Mucosa of rectum (tissue), 2 donors: ENCODE measurements around the gene DENND1B.

ENCODE experiments used
- H3K27ac ChIP-seq, 2 donors: one replicate each; pipeline ENCODE4 v1.7.0; 2013; ENCODE audit warnings: inconsistent platforms in 2 of 2, low read depth in 2 of 2, low read length in 2 of 2
- H3K27me3 ChIP-seq, 2 donors: one replicate each; pipeline ENCODE4 v1.7.0; 2013; ENCODE audit warnings: low read length in 2 of 2; ENCODE audit not compliant: control insufficient read depth in 2 of 2, insufficient read depth in 2 of 2
- H3K36me3 ChIP-seq, 2 donors: one replicate each; pipeline ENCODE4 v1.7.0; 2013; ENCODE audit warnings: low read length in 2 of 2; ENCODE audit not compliant: control insufficient read depth in 2 of 2, insufficient read depth in 2 of 2
- H3K4me1 ChIP-seq, 2 donors: one replicate each; pipeline ENCODE4 v1.7.0; 2013; ENCODE audit warnings: low read length in 2 of 2, mild to moderate bottlenecking in 1 of 2; ENCODE audit not compliant: control insufficient read depth in 2 of 2, insufficient read depth in 2 of 2
- H3K4me3 ChIP-seq, 2 donors: one replicate each; pipeline ENCODE4 v1.7.0; 2013; ENCODE audit warnings: low read length in 2 of 2
- H3K9ac ChIP-seq, 2 donors: one replicate each; pipeline ENCODE4 v1.7.0; 2013; ENCODE audit warnings: low read length in 2 of 2, low read depth in 1 of 2, mild to moderate bottlenecking in 1 of 2
- H3K9me3 ChIP-seq, 2 donors: one replicate each; pipeline ENCODE4 v1.7.0; 2013; ENCODE audit warnings: low read length in 2 of 2; ENCODE audit not compliant: control insufficient read depth in 2 of 2
- donor health status: healthy.
- donor health status: Normal muscosa, but diverticular disease.

The DENND1B gene

DNA sequence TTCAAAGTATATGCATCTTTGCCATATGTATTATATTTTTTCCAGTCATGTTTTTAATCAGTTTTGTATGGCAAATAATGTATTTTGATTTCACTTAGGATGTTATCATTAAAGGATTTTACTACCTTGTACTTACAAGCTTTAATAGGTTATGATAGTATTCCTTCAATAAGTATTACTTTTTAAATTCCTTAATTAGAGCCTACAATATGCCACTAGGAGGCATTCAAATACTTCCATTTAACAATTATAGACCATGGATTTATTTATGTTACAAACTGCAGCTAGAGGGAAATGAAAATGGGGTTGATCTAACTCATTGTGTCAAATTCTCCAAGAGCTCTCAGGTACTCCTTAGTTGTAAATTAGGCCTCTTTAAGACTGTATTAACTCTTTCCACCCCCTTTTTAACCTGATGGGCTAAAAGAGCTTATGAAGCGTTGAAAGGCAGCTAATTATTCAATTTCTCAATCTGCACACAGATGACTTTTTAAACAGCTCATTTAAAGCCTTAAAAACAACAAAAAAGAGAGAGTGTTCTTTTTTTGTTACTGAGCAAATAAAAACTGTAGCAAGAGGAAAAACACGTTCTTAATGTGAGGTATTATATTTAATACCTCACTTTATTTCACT lies 156.2 kb downstream of the DENND1B start:
- no peaks in the 10 kb centered on the region for H3K27me3 ChIP-seq
- no peaks in the 10 kb centered on the region for H3K9me3 ChIP-seq
- H3K27ac ChIP-seq: no peak overlapping the region
- no peak overlapping the region for H3K9ac ChIP-seq
- no peak overlapping the region for H3K4me3 ChIP-seq
- H3K36me3 ChIP-seq: peaks cover 3 to 15% of the 10 kb centered on the region in 2 donors
- no peaks in the 10 kb centered on the region for H3K4me1 ChIP-seq

DNA sequence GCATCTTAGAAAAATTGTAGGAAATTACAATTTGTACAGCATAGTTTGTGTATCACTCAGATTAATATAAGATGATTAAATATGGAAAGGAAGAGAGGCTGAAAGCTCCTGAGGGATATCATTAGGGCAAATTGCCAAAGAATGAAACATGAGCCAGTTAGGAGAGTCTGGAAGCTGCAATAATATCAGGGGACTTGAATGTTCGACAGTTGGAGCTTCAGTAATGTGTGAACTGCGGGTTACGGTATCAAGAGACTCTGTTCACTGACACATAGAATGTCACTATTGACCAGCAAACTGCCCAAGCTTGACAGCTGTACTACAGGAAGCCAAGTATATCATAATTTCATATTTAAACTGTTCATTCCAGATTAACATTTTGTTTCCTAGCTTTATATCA lies 157.2 kb downstream of the DENND1B start:
- H3K4me3 ChIP-seq: no peak overlapping the region
- no peaks in the 10 kb centered on the region for H3K4me1 ChIP-seq
- H3K9ac ChIP-seq: no peak overlapping the region
- peaks cover 3 to 15% of the 10 kb centered on the region in 2 donors for H3K36me3 ChIP-seq
- no peak overlapping the region for H3K27ac ChIP-seq
- no peaks in the 10 kb centered on the region for H3K9me3 ChIP-seq
- H3K27me3 ChIP-seq: no peaks in the 10 kb centered on the region

DNA sequence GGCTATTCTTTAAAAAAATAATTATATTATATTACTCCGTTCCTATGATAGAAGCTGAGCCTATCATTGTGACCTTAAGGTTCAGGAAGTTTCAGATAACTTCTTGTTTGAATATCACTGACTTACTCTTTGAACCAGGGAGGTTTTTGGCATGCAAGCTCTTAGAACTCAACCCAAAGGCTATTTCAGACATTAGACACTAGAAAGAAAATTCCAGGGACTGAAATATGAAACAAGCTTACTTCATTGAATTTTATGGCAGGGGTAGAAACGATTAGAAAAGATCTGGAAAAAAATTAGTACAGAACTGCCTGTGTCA lies 159.6 kb downstream of the DENND1B start:
- no peaks in the 10 kb centered on the region for H3K9me3 ChIP-seq
- H3K9ac ChIP-seq: no peak overlapping the region
- H3K4me3 ChIP-seq: no peak overlapping the region
- H3K36me3 ChIP-seq: peaks cover 3 to 15% of the 10 kb centered on the region in 2 donors
- no peak overlapping the region for H3K27ac ChIP-seq
- no peaks in the 10 kb centered on the region for H3K27me3 ChIP-seq
- no peaks in the 10 kb centered on the region for H3K4me1 ChIP-seq

DNA sequence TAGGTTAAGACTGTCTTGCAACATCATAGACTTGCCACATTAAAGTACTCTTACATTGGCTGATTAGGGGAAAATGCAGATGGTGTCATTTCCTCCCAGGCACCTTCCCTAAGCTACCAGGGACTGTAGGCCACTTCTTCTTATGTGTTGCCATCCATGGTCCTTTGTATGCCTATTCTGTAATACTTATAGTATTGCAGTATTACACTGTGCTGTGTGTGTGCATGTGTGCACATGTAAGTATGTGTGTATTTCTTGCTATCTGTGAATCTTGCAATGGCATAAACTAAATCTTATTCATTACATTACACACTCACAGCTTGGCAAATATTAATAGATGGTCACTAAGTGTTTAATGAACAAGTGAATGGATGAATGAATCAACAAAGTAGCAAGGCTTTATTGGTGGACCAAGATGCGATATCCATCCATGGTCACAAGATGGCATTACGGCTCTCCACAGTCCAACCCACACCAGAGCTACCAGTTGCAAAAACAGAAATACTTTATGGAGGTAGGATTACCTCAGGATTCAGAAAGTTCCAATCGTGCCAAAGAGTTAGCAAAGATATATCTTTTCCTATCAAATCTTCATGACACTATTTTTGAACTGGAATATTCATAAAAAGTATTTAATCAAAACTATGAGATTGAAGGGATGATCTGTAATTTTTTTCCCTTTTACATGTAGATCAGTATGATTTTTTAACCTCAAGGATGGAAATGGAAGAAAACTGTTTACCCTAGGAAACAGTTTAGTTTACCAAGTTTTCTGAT lies 160.2 kb downstream of the DENND1B start:
- Histone ChIP-seq H3K36me3 (peaks cover 3 to 15% of the 10 kb centered on the region in 2 donors), H3K9me3 (no peaks in the 10 kb centered on the region), H3K4me1 (no peaks in the 10 kb centered on the region), H3K27ac (no peak overlapping the region), H3K9ac (no peak overlapping the region), H3K4me3 (no peak overlapping the region), H3K27me3 (no peaks in the 10 kb centered on the region)

DNA sequence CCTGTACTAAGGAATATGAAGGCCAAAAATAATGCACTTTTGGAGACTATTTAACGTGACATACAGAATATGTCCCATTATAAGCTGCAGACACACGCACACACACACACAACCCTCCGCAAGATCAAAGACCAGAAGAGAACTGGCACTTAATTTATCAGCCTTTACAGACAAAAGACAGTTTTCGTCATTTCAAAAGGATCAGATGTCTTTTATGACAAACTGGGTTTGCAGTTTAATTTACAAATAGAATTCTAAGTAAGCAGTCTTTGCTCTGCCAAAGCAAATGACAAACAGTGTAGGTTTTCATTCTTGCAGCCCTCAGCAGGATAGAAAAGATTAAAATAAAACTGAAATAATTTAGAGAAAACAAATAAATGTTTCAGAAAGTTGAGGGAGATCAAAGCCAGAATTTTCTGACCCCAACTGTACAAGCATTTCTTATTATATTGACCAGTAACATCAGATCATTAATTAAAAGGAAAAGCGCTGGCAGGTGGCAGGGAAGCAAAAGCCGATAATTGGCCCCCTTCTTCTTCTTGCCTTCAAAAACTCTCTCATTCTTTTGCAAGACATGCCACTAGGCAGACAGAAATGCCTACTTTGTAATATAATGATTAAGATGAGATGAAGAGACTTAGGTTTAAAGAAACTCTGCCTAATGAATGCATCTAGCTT lies 169.0 kb downstream of the DENND1B start:
- no peak overlapping the region for H3K9ac ChIP-seq
- no peak overlapping the region for H3K4me3 ChIP-seq
- H3K36me3 ChIP-seq: no peaks in the 10 kb centered on the region
- no peaks in the 10 kb centered on the region for H3K27me3 ChIP-seq
- no peaks in the 10 kb centered on the region for H3K9me3 ChIP-seq
- no peaks in the 10 kb centered on the region for H3K4me1 ChIP-seq
- H3K27ac ChIP-seq: no peak overlapping the region

DNA sequence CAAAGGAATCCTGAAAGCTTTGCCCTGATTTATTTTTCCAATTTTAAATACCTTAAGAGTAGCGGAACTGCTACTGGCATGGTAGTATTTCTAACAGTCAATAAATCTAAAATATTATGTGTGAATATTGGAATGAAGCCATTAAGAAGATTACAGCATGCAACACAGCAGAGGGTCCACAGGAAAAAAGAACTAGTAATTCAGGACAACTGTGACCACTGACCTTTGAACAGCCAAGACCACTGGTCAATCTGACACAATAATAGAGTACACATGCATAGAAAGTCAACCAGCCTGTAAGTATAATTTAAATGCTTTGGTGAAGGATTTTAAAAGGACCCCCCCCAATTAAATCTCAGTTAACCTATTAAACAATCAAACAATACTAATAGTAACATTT lies 171.0 kb downstream of the DENND1B start:
- H3K9ac ChIP-seq: no peak overlapping the region
- no peak overlapping the region for H3K4me3 ChIP-seq
- H3K36me3 ChIP-seq: no peaks in the 10 kb centered on the region

DNA sequence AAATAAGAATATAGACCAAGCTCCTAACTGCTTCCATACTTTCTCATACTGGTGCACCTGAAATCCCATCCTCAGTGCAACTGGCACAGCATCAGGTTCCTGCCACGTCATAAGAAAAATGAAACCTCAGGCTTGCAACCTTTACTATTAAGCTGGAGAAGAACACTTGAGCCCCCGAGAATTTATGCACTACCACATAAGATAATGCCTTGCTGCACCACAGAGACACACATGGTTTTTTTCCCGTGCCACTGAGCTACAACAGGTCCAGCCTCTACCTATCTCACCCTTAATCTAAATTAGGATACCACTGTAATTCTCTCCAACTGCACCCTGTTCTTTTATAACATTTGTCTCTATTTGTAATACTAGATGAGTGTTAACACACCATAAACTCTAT lies 174.5 kb downstream of the DENND1B start:
- H3K4me1 ChIP-seq: no peaks in the 10 kb centered on the region
- H3K27me3 ChIP-seq: no peaks in the 10 kb centered on the region
- H3K4me3 ChIP-seq: no peak overlapping the region
- H3K9me3 ChIP-seq: no peaks in the 10 kb centered on the region
- H3K27ac ChIP-seq: no peak overlapping the region
- H3K9ac ChIP-seq: no peak overlapping the region
- H3K36me3 ChIP-seq: no peaks in the 10 kb centered on the region

More for the DNA sequence above, 171.0 kb downstream of the DENND1B start:
- H3K27ac ChIP-seq: no peak overlapping the region
- no peaks in the 10 kb centered on the region for H3K9me3 ChIP-seq
- H3K27me3 ChIP-seq: no peaks in the 10 kb centered on the region
- H3K4me1 ChIP-seq: no peaks in the 10 kb centered on the region

DNA sequence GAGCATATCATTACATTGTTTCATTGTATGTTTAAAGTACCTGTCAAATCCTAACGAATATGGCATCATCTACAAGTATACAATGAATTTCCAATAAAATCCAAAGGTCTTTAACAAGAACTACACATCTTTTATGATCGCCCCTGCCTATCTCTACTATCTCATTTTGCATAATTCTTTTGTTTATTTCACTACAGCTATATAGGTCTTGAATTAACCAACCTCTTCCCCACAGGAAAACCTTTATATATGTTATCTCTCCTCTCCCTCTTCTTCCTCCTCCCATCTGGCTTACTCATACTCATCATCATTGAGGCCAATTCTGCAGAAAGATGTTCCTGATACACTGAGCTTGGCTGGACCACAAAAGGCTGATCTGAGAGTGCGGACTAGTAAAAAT lies 175.5 kb downstream of the DENND1B start:
- Histone ChIP-seq H3K4me1 (no peaks in the 10 kb centered on the region), H3K4me3 (no peak overlapping the region), H3K9me3 (no peaks in the 10 kb centered on the region)

DNA sequence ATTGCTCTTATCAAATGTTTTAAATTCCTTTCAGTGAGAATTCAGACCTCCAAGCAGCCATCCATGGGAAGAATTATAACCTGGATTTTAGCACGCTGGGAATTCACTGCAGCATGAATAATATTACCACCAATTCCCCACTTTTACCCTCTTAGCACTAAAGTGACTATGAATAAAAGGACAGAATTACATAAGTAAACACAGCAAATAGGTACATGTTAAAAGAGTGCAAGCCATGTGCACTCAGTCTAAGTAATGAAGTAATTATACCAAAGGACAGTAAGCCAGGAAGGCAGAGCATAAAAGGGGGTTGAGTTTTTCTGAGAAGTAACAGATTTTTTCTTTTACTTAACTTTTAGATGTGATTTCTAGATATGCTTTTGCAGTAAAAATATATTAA lies 176.3 kb downstream of the DENND1B start:
- no peak overlapping the region for H3K9ac ChIP-seq
- H3K36me3 ChIP-seq: peaks cover 0 to 6% of the 10 kb centered on the region in 2 donors
- no peaks in the 10 kb centered on the region for H3K4me1 ChIP-seq
- no peaks in the 10 kb centered on the region for H3K9me3 ChIP-seq
- no peaks in the 10 kb centered on the region for H3K27me3 ChIP-seq
- H3K4me3 ChIP-seq: no peak overlapping the region
- H3K27ac ChIP-seq: no peak overlapping the region

More for the DNA sequence above, 175.5 kb downstream of the DENND1B start:
- Histone ChIP-seq H3K27me3 (no peaks in the 10 kb centered on the region), H3K36me3 (peaks cover 0 to 6% of the 10 kb centered on the region in 2 donors), H3K27ac (no peak overlapping the region), H3K9ac (no peak overlapping the region)

DNA sequence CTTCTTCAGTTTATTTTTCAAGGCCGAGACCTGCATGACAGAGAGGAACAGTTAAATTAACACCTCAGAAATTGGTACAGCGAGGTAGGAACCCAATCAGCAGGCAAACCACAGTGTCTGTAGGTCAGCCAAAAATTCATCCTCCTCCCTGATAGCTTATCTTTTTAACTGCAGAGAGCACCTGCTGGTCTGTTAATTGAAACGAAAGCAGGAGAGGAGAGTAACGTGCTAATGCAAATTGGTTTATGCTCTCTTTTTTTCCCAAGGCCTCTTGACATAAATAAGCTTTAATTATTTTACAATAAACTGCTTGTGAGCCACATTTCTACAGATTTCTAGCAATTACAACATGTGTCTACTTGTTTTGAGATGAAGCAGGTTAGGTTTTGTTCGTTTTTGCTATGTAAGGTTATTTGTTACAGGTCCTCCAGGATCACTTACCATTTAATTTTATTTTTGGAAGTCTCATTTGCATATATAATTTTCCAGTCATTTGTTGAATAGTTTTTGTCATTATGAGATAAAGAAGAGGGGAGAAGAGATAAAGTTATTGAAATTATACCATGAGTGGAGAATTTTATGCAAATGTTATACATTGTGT lies 179.9 kb downstream of the DENND1B start:
- no peaks in the 10 kb centered on the region for H3K4me1 ChIP-seq
- no peak overlapping the region for H3K27ac ChIP-seq
- H3K27me3 ChIP-seq: no peaks in the 10 kb centered on the region
- no peak overlapping the region for H3K4me3 ChIP-seq
- H3K9ac ChIP-seq: no peak overlapping the region
- H3K36me3 ChIP-seq: peaks cover 0 to 9% of the 10 kb centered on the region in 2 donors
- no peaks in the 10 kb centered on the region for H3K9me3 ChIP-seq
